ENCODE measurements around the gene TOR1AIP2. TPM values are rescaled to one million over a fixed set of nuclear protein-coding genes. Genes with fewer than 3 reads are reported as not detected.

TOR1AIP2 gene
- total and polyA plus RNA-seq, 4 experiments from 2014 or later, result 7.2 to 52.8 (median 32.0) TPM

GRCh38 chr1:179816196-179816960, 61.2 kb downstream of the TOR1AIP2 start:
- ChIA-PET CTCF (ENCODE audit: partially characterized antibody) (interaction anchor here (1.2 to 10.5 kb wide), 9 partner anchors 10 to 110 kb away, joined by 3 to 190 read pairs (median 10); no protein-coding TSS in a partner anchor), POLR2A (ENCODE audit: partially characterized antibody) (interaction anchor here (1.0 to 3.3 kb wide), 3 partner anchors 15 to 65 kb away, joined by 3 to 36 read pairs (median 22); partner anchors contain the start of gene TOR1AIP1)
- Mint-ChIP-seq H3K27ac (peak overlapping the region in 6 of 7 donors; percentile 43 to 99 (median 92)), H3K4me3 (peak overlapping the region; percentile 92 to 100 (median 96)), H3K9me3 (no peaks in the 10 kb centered on the region), H3K27me3 (no peaks in the 10 kb centered on the region), H3K36me3 (peaks cover 0 to 2% of the 10 kb centered on the region in 2 donors), H3K4me1 (peaks cover 10 to 26% (median 22%) of the 10 kb centered on the region in 4 donors)
- H3K27ac ChIP-seq (ENCODE audit: low read depth, low read length), result no peak overlapping the region
- DNase-seq, result no peak
- H3K36me3 ChIP-seq (ENCODE audit: insufficient read depth, low read length), result no peaks in the 10 kb centered on the region
- H3K4me3 ChIP-seq (ENCODE audit: low read length in 2 of 2), result no peak overlapping the region
- intact Hi-C loops (cut with micrococcal nuclease), result loop anchor here (5.0 to 10.0 kb wide), 2 partner anchors 789 to 1282 kb away; partner anchors contain the start of gene FAM20B
- peaks cover 17% of the 10 kb centered on the region for H3K4me1 ChIP-seq (ENCODE audit: insufficient read depth, low read length)
- H3K9me3 ChIP-seq (ENCODE audit: control insufficient read depth in 1 of 2, low read length in 2 of 2), result no peaks in the 10 kb centered on the region
- H3K27me3 ChIP-seq (ENCODE audit: insufficient read depth, low read length), result no peaks in the 10 kb centered on the region

- intact Hi-C loops (cut with micrococcal nuclease), result loop anchor here (2.0 to 10.0 kb wide), 3 partner anchors 139 to 1281 kb away; partner anchors contain the start of genes CEP350 and FAM20B
- H3K9me3 ChIP-seq (ENCODE audit: control insufficient read depth in 1 of 2, low read length in 2 of 2), result no peaks in the 10 kb centered on the region
- POLR2A ChIA-PET (ENCODE audit: partially characterized antibody), result interaction anchor here (1.0 to 3.3 kb wide), 9 partner anchors 11 to 364 kb away, joined by 3 to 36 read pairs (median 10); partner anchors contain the start of genes CEP350, TOR1AIP1 and TOR1AIP2
- Mint-ChIP-seq H3K4me3 (peak overlapping the region; percentile 92 to 100 (median 96)), H3K9me3 (no peaks in the 10 kb centered on the region), H3K27ac (peak overlapping the region; percentile 92 to 99 (median 97)), H3K36me3 (peaks cover 0 to 2% of the 10 kb centered on the region in 2 donors), H3K4me1 (peaks cover 10 to 26% (median 22%) of the 10 kb centered on the region in 4 donors), H3K27me3 (no peaks in the 10 kb centered on the region)
- no peaks in the 10 kb centered on the region for H3K27me3 ChIP-seq (ENCODE audit: insufficient read depth, low read length)
- peak overlapping the region; percentile 47 to 56 for H3K4me3 ChIP-seq (ENCODE audit: low read length in 2 of 2)
- peaks cover 17% of the 10 kb centered on the region for H3K4me1 ChIP-seq (ENCODE audit: insufficient read depth, low read length)
- CTCF ChIA-PET (ENCODE audit: partially characterized antibody), result interaction anchor here (0.6 to 11.5 kb wide), 37 partner anchors 7 to 1044 kb away, joined by 3 to 446 read pairs (median 7); partner anchors contain the start of genes CEP350, SOAT1 and TOR1AIP1
- peak overlapping the region; percentile 52 for H3K27ac ChIP-seq (ENCODE audit: low read depth, low read length)
- DNase-seq, result no peak
- H3K36me3 ChIP-seq (ENCODE audit: insufficient read depth, low read length), result no peaks in the 10 kb centered on the region
Measured at GRCh38 chr1:179815641-179816040, 62.0 kb downstream of the TOR1AIP2 start.

GRCh38 chr1:179814546-179814838, 63.1 kb downstream of the TOR1AIP2 start:
- Mint-ChIP-seq H3K4me1 (peaks cover 14 to 31% (median 27%) of the 10 kb centered on the region in 4 donors), H3K9me3 (no peaks in the 10 kb centered on the region), H3K4me3 (peak overlapping the region; percentile 92 to 100 (median 96)), H3K27ac (peak overlapping the region; percentile 92 to 99 (median 97)), H3K27me3 (peaks cover 0 to 3% of the 10 kb centered on the region in 2 donors), H3K36me3 (peaks cover 0 to 2% of the 10 kb centered on the region in 2 donors)
- Histone ChIP-seq H3K27me3 (ENCODE audit: insufficient read depth, low read length) (no peaks in the 10 kb centered on the region), H3K27ac (ENCODE audit: low read depth, low read length) (peak overlapping the region; percentile 52), H3K36me3 (ENCODE audit: insufficient read depth, low read length) (no peaks in the 10 kb centered on the region), H3K4me3 (ENCODE audit: low read length in 2 of 2) (peak overlapping the region; percentile 56 to 63), H3K9me3 (ENCODE audit: control insufficient read depth in 1 of 2, low read length in 2 of 2) (no peaks in the 10 kb centered on the region), H3K4me1 (ENCODE audit: insufficient read depth, low read length) (peaks cover 21% of the 10 kb centered on the region)
- intact Hi-C loops (cut with micrococcal nuclease), result loop anchor here (1.0 to 10.0 kb wide), 6 partner anchors 18 to 1280 kb away; partner anchors contain the start of genes AXDND1, CEP350 and TOR1AIP1
- DNase-seq, result no peak
- CTCF ChIA-PET (ENCODE audit: partially characterized antibody), result interaction anchor here (0.6 to 11.5 kb wide), 59 partner anchors 8 to 1043 kb away, joined by 3 to 446 read pairs (median 4); partner anchors contain the start of genes CEP350, SOAT1, TOR1AIP1 and TOR1AIP2
- POLR2A ChIA-PET (ENCODE audit: partially characterized antibody), result interaction anchor here (0.9 to 3.3 kb wide), 11 partner anchors 18 to 520 kb away, joined by 3 to 36 read pairs (median 4); partner anchors contain the start of genes CEP350, TOR1AIP1 and TOR1AIP2

GRCh38 chr1:179813626-179814545, 63.7 kb downstream of the TOR1AIP2 start:
- POLR2A ChIA-PET (ENCODE audit: partially characterized antibody), result interaction anchor here (0.6 to 3.3 kb wide), 11 partner anchors 18 to 519 kb away, joined by 3 to 36 read pairs (median 4); partner anchors contain the start of genes CEP350 and TOR1AIP1
- DNase-seq, result no peak

GRCh38 chr1:179812501-179813292, 64.9 kb downstream of the TOR1AIP2 start:
- DNase-seq, result no peak
- intact Hi-C loops (cut with micrococcal nuclease), result loop anchor here (5.0 to 10.0 kb wide), 2 partner anchors 445 to 1278 kb away; partner anchors contain the start of gene AXDND1
- no peaks in the 10 kb centered on the region for H3K9me3 Mint-ChIP-seq
- peak overlapping the region in 1 of 7 donors; percentile 59 for H3K27ac Mint-ChIP-seq
- peaks cover 14 to 31% (median 27%) of the 10 kb centered on the region in 4 donors for H3K4me1 Mint-ChIP-seq
- Histone ChIP-seq H3K4me3 (ENCODE audit: low read length in 2 of 2) (no peak overlapping the region), H3K4me1 (ENCODE audit: insufficient read depth, low read length) (peaks cover 23% of the 10 kb centered on the region), H3K36me3 (ENCODE audit: insufficient read depth, low read length) (no peaks in the 10 kb centered on the region), H3K27me3 (ENCODE audit: insufficient read depth, low read length) (no peaks in the 10 kb centered on the region), H3K9me3 (ENCODE audit: control insufficient read depth in 1 of 2, low read length in 2 of 2) (no peaks in the 10 kb centered on the region), H3K27ac (ENCODE audit: low read depth, low read length) (no peak overlapping the region)
- no peak overlapping the region for H3K4me3 Mint-ChIP-seq
- CTCF ChIA-PET (ENCODE audit: partially characterized antibody), result interaction anchor here (1.1 to 11.5 kb wide), 9 partner anchors 10 to 110 kb away, joined by 3 to 446 read pairs (median 33); no protein-coding TSS in a partner anchor
- POLR2A ChIA-PET (ENCODE audit: partially characterized antibody), result interaction anchor here (0.8 kb wide), 1 partner anchor 103 kb away, joined by 3 read pairs; no protein-coding TSS in a partner anchor
- peaks cover 0 to 2% of the 10 kb centered on the region in 2 donors for H3K36me3 Mint-ChIP-seq
- H3K27me3 Mint-ChIP-seq, result peaks cover 0 to 3% of the 10 kb centered on the region in 2 donors

More at GRCh38 chr1:179813626-179814545, 63.7 kb downstream of the TOR1AIP2 start:
- intact Hi-C loops (cut with micrococcal nuclease), result loop anchor here (1.0 to 10.0 kb wide), 6 partner anchors 18 to 1279 kb away; partner anchors contain the start of genes AXDND1, CEP350 and TOR1AIP1
- no peaks in the 10 kb centered on the region for H3K9me3 ChIP-seq (ENCODE audit: control insufficient read depth in 1 of 2, low read length in 2 of 2)
- CTCF ChIA-PET (ENCODE audit: partially characterized antibody), result interaction anchor here (0.6 to 11.5 kb wide), 53 partner anchors 8 to 810 kb away, joined by 3 to 446 read pairs (median 6); partner anchors contain the start of genes CEP350, TOR1AIP1 and TOR1AIP2
- peaks cover 0 to 3% of the 10 kb centered on the region in 2 donors for H3K27me3 Mint-ChIP-seq
- peak overlapping the region; percentile 56 to 63 for H3K4me3 ChIP-seq (ENCODE audit: low read length in 2 of 2)
- H3K27ac ChIP-seq (ENCODE audit: low read depth, low read length), result peak overlapping the region; percentile 52
- peaks cover 0 to 2% of the 10 kb centered on the region in 2 donors for H3K36me3 Mint-ChIP-seq
- peaks cover 14 to 31% (median 27%) of the 10 kb centered on the region in 4 donors for H3K4me1 Mint-ChIP-seq
- H3K27me3 ChIP-seq (ENCODE audit: insufficient read depth, low read length), result no peaks in the 10 kb centered on the region
- H3K9me3 Mint-ChIP-seq, result no peaks in the 10 kb centered on the region
- peaks cover 23% of the 10 kb centered on the region for H3K4me1 ChIP-seq (ENCODE audit: insufficient read depth, low read length)
- H3K4me3 Mint-ChIP-seq, result peak overlapping the region; percentile 92 to 100 (median 96)
- peak overlapping the region; percentile 4 to 99 (median 95) for H3K27ac Mint-ChIP-seq
- H3K36me3 ChIP-seq (ENCODE audit: insufficient read depth, low read length), result no peaks in the 10 kb centered on the region

All from CD4-positive, alpha-beta memory T cell (primary cell).